GM12864 (cell line): ENCODE measurements around the gene NUB1.

ENCODE experiments used
- DNase-seq: peaks from one replicate; pipeline ENCODE4 v3.0.0-alpha.2; 2011; ENCODE audit warnings: low read depth
- H3K4me3 ChIP-seq: 2 replicates; pipeline ENCODE4 v1.5.1; 2011; ENCODE audit warnings: mild to moderate bottlenecking, low read depth, low read length, control low read depth
- CTCF ChIP-seq: IDR thresholded peaks from 2 replicates; pipeline ENCODE4 v1.5.1; 2011; ENCODE audit warnings: low read depth, mild to moderate bottlenecking, moderate library complexity, low read length, control low read depth, inconsistent platforms; ENCODE audit errors: missing control alignments

NUB1 gene

GRCh38 chr7:151337346-151337745 lies 4.3 kb upstream of the NUB1 start:
- no peak for TF ChIP-seq CTCF
- no peak for DNase-seq
- H3K4me3 ChIP-seq = no peak overlapping the region

- no peak overlapping the region for H3K4me3 ChIP-seq
- no peak for DNase-seq
Measured at GRCh38 chr7:151338809-151339208, 2.8 kb upstream of the NUB1 start.

GRCh38 chr7:151339651-151340382 lies 1.8 kb upstream of the NUB1 start:
- TF ChIP-seq CTCF = peak; percentile 34
- H3K4me3 ChIP-seq = peak overlapping the region; percentile 14
- DNase-seq = no peak

More at GRCh38 chr7:151338809-151339208, 2.8 kb upstream of the NUB1 start:
- TF ChIP-seq CTCF = no peak

- H3K4me3 ChIP-seq = no peak overlapping the region
- no peak for TF ChIP-seq CTCF
- DNase-seq = no peak
Measured at GRCh38 chr7:151340794-151341356, 737 bp upstream of the NUB1 start.

- no peak for TF ChIP-seq CTCF
- H3K4me3 ChIP-seq = peak overlapping the region; percentile 64
- peak; percentile 66 for DNase-seq
Measured at GRCh38 chr7:151342102-151342646, 562 bp downstream of the NUB1 start.

- no peak for DNase-seq
- TF ChIP-seq CTCF = no peak
- H3K4me3 ChIP-seq = peak overlapping the region; percentile 44
Measured at GRCh38 chr7:151342811-151343210, 1.2 kb downstream of the NUB1 start.

- TF ChIP-seq CTCF = no peak
- DNase-seq = no peak
- H3K4me3 ChIP-seq = no peak overlapping the region
Measured at GRCh38 chr7:151343516-151343915, 1.9 kb downstream of the NUB1 start.
